Hepatocyte (in vitro differentiated cells): Measurements from ENCODE around the gene OR4D6. TPM values are rescaled to one million over a fixed set of nuclear protein-coding genes. Genes with fewer than 3 reads are reported as not detected.

Source experiments
- DNase-seq: peaks from one replicate; pipeline ENCODE4 v3.0.0-alpha.2; 2016; ENCODE audit warnings: low spot score
- H2AFZ ChIP-seq: fragments of 200-600 bp; sonication (generic); 2 replicates; pipeline ENCODE4 v1.6.0; 2016; ENCODE audit warnings: antibody characterized with exemption, mild to moderate bottlenecking
- H3K27ac ChIP-seq: fragments of 200-600 bp; sonication (generic); 2 replicates; pipeline ENCODE4 v1.5.1; 2016; ENCODE audit warnings: mild to moderate bottlenecking
- H3K27me3 ChIP-seq: fragments of 200-600 bp; sonication (generic); 2 replicates; pipeline ENCODE4 v1.6.1; 2016
- H3K36me3 ChIP-seq: fragments of 200-600 bp; sonication (generic); replicated peaks from 2 replicates; pipeline ENCODE4 v1.5.1; 2016; ENCODE audit warnings: low read depth; ENCODE audit not compliant: insufficient read depth
- H3K4me1 ChIP-seq: fragments of 200-600 bp; sonication (generic); 2 replicates; pipeline ENCODE4 v1.5.1; 2016; ENCODE audit warnings: mild to moderate bottlenecking, moderate library complexity; ENCODE audit not compliant: insufficient read depth
- H3K4me2 ChIP-seq: fragments of 200-600 bp; sonication (generic); 2 replicates; pipeline ENCODE4 v1.6.0; 2016
- H3K4me3 ChIP-seq: fragments of 200-600 bp; sonication (generic); 2 replicates; pipeline ENCODE4 v1.5.1; 2016; ENCODE audit warnings: mild to moderate bottlenecking
- H3K79me2 ChIP-seq: fragments of 200-600 bp; sonication (generic); 2 replicates; pipeline ENCODE4 v1.6.0; 2017; ENCODE audit warnings: mild to moderate bottlenecking
- H3K9me2 ChIP-seq: fragments of 200-600 bp; sonication (generic); replicated peaks from 2 replicates; pipeline ENCODE4 v1.6.0; 2017; ENCODE audit warnings: mild to moderate bottlenecking; ENCODE audit not compliant: insufficient read depth
- H3K9me3 ChIP-seq: fragments of 200-600 bp; sonication (generic); 2 replicates; pipeline ENCODE4 v1.5.1; 2016; ENCODE audit warnings: low read depth, mild to moderate bottlenecking
- H4K20me1 ChIP-seq: fragments of 200-600 bp; sonication (generic); 2 replicates; pipeline ENCODE4 v1.6.0; 2016; ENCODE audit warnings: mild to moderate bottlenecking; ENCODE audit not compliant: insufficient read depth, poor library complexity, severe bottlenecking
- CTCF ChIP-seq: fragments of 200-600 bp; sonication (generic); IDR thresholded peaks from 2 replicates; pipeline ENCODE4 v1.5.1; 2016; ENCODE audit warnings: antibody characterized with exemption, mild to moderate bottlenecking; ENCODE audit not compliant: poor library complexity
- EZH2 ChIP-seq: fragments of 200-600 bp; sonication (generic); IDR thresholded peaks from 2 replicates; pipeline ENCODE4 v1.6.1; 2016; ENCODE audit warnings: antibody characterized with exemption, mild to moderate bottlenecking, borderline replicate concordance
- EZH2phosphoT487 ChIP-seq: fragments of 200-600 bp; sonication (generic); IDR thresholded peaks from one replicate; pipeline ENCODE4 v1.6.1; 2018; ENCODE audit warnings: antibody characterized with exemption, mild to moderate bottlenecking, low read depth, moderate library complexity; ENCODE audit not compliant: unreplicated experiment, severe bottlenecking
- WGBS: methylation state at CpG from one replicate; pipeline ENCODE4 v1.1.6; 2016; ENCODE audit warnings: low lambda C conversion rate; ENCODE audit errors: missing lambda C conversion rate; 5-methylcytosine and 5-hydroxymethylcytosine counted together
- polyA plus RNA-seq: library from polyadenylated mRNA; unstranded; fragments of >200 nt; fragmentation: Nextera tagmentation; extraction: Ambion mirVana; gene quantifications from 2 replicates; pipeline ENCODE4 v1.2.1, GENCODE V29; 2016
- total RNA-seq: library from RNA; depleted of rRNA; stranded (reverse); fragments of >200 nt; gene quantifications from 2 replicates; pipeline ENCODE4 v1.2.3, GENCODE V29; 2014

Gene OR4D6
- total and polyA plus RNA-seq, 2 experiments from 2014 or later: not detected

- H3K27me3 ChIP-seq: no peaks in the 10 kb centered on the region
- TF ChIP-seq CTCF (no peak), EZH2phosphoT487 (no peak), EZH2 (no peak)
These were observed 39.7 kb upstream of the OR4D6 start for GRCh38 chr11:59417023-59417422.

DNA sequence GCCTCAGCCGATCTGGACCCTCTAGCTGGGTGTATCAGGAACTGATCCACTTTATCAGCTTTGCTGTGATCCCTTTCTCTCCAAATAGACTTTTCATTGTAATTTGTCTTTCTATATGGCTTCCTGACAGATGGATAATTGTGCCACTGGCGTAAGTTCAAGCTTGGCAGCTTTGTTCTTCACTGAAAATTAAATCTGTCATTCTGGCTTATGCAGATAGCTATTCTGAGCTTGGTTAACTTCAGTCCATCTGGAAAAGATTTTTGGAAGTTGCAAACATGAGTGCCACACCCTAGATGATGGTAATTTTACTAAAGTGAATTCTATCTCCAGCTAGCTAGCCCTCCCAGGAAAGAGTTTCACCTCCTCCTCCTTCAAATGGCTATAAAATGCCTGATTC, 38.6 kb upstream of the OR4D6 start:
- no peak overlapping the region for H3K4me3 ChIP-seq
- no peaks in the 10 kb centered on the region for H3K27me3 ChIP-seq
- no peaks in the 10 kb centered on the region for H3K79me2 ChIP-seq
- H3K4me2 ChIP-seq: no peak overlapping the region
- no peak overlapping the region for H2AFZ ChIP-seq
- no peaks in the 10 kb centered on the region for H3K36me3 ChIP-seq
- H3K9me2 ChIP-seq: no peaks in the 10 kb centered on the region
- no peaks in the 10 kb centered on the region for H3K4me1 ChIP-seq
- DNase-seq: no peak
- TF ChIP-seq EZH2phosphoT487: no peak
- TF ChIP-seq EZH2: no peak
- TF ChIP-seq CTCF: no peak
- H4K20me1 ChIP-seq: no peaks in the 10 kb centered on the region
- H3K9me3 ChIP-seq: no peaks in the 10 kb centered on the region
- H3K27ac ChIP-seq: no peak overlapping the region
- WGBS: 75% methylated on average over 2 of the region's 2 CpGs

More at GRCh38 chr11:59417023-59417422, 39.7 kb upstream of the OR4D6 start:
- H3K4me3 ChIP-seq: no peak overlapping the region
- no peak overlapping the region for H2AFZ ChIP-seq
- DNase-seq: no peak
- no peaks in the 10 kb centered on the region for H3K4me1 ChIP-seq
- 89% methylated on average over 5 of the region's 5 CpGs for WGBS
- no peaks in the 10 kb centered on the region for H4K20me1 ChIP-seq
- H3K4me2 ChIP-seq: no peak overlapping the region
- H3K27ac ChIP-seq: no peak overlapping the region
- H3K36me3 ChIP-seq: no peaks in the 10 kb centered on the region
- H3K9me2 ChIP-seq: no peaks in the 10 kb centered on the region
- H3K79me2 ChIP-seq: no peaks in the 10 kb centered on the region
- H3K9me3 ChIP-seq: no peaks in the 10 kb centered on the region

- no peak overlapping the region for H2AFZ ChIP-seq
- H3K36me3 ChIP-seq: no peaks in the 10 kb centered on the region
- no peaks in the 10 kb centered on the region for H3K27me3 ChIP-seq
- H3K9me2 ChIP-seq: no peaks in the 10 kb centered on the region
- WGBS: 54% methylated on average over 2 of the region's 2 CpGs
- H3K9me3 ChIP-seq: no peaks in the 10 kb centered on the region
- H3K27ac ChIP-seq: no peak overlapping the region
- no peaks in the 10 kb centered on the region for H3K79me2 ChIP-seq
- no peak for TF ChIP-seq CTCF
- TF ChIP-seq EZH2: no peak
- TF ChIP-seq EZH2phosphoT487: no peak
- H3K4me1 ChIP-seq: no peaks in the 10 kb centered on the region
- DNase-seq: no peak
- H4K20me1 ChIP-seq: no peaks in the 10 kb centered on the region
- H3K4me3 ChIP-seq: no peak overlapping the region
- H3K4me2 ChIP-seq: no peak overlapping the region
These were observed 32.9 kb upstream of the OR4D6 start for GRCh38 chr11:59423835-59424234.

DNA sequence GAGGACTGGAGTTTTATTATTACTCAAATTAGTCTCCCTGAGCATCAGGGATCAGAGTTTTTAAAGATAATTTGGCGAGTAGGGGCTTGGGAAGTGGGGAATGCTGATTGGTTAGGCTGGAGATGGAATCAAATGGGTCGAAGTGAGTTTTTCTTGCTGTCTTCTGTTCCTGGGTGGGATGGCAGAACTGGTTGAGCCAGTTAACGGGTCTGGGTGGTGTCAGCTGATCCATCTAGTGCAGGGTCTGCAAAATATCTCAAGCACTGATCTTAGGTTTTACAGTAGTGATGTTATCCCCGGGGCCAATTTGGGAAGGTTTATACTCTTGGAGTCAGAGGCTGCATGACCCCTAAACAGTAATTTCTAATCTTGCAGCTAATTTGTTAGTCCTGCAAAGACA, 31.6 kb upstream of the OR4D6 start:
- no peak overlapping the region for H3K27ac ChIP-seq
- H3K27me3 ChIP-seq: no peaks in the 10 kb centered on the region
- no peaks in the 10 kb centered on the region for H3K36me3 ChIP-seq
- H4K20me1 ChIP-seq: no peaks in the 10 kb centered on the region
- H3K79me2 ChIP-seq: no peaks in the 10 kb centered on the region
- no peaks in the 10 kb centered on the region for H3K9me3 ChIP-seq
- H3K4me2 ChIP-seq: no peak overlapping the region
- no peaks in the 10 kb centered on the region for H3K9me2 ChIP-seq
- H3K4me1 ChIP-seq: no peaks in the 10 kb centered on the region
- WGBS: 28% methylated on average over 4 of the region's 4 CpGs
- TF ChIP-seq EZH2phosphoT487 (no peak), EZH2 (no peak), CTCF (no peak)
- H3K4me3 ChIP-seq: no peak overlapping the region
- H2AFZ ChIP-seq: no peak overlapping the region
- DNase-seq: no peak
